WTC11 (cell line): ENCODE data around the gene ELK1.

Experiments used
- ATF1 ChIP-seq: sonication (generic); formaldehyde crosslinking; IDR thresholded peaks from 2 replicates; pipeline ENCODE4 v1.8.1; 2023; ENCODE audit warnings: mild to moderate bottlenecking, moderate library complexity, missing genetic modification reagents
- CREB1 ChIP-seq: sonication (generic); formaldehyde crosslinking; IDR thresholded peaks from 2 replicates; pipeline ENCODE4 v1.8.0; 2023; ENCODE audit warnings: mild to moderate bottlenecking, missing genetic modification reagents
- CTCF ChIP-seq: fragments of 200-600 bp; IDR thresholded peaks from 2 replicates; pipeline ENCODE4 v1.8.0; 2022; ENCODE audit warnings: antibody characterized with exemption
- FOXJ3 ChIP-seq: sonication (generic); formaldehyde crosslinking; IDR thresholded peaks from 2 replicates; pipeline ENCODE4 v1.9.0; 2021; ENCODE audit warnings: missing genetic modification reagents, mild to moderate bottlenecking, borderline replicate concordance
- GABPB1 ChIP-seq: sonication (generic); formaldehyde crosslinking; IDR thresholded peaks from 2 replicates; pipeline ENCODE4 v1.8.1; 2023; ENCODE audit warnings: mild to moderate bottlenecking, missing genetic modification reagents
- HMGXB4 ChIP-seq: sonication (generic); formaldehyde crosslinking; IDR thresholded peaks from 2 replicates; pipeline ENCODE4 v1.8.1; 2023; ENCODE audit warnings: mild to moderate bottlenecking, moderate library complexity, missing genetic modification reagents
- NFATC4 ChIP-seq: fragments of 250-450 bp; sonication (Bioruptor Pico); IDR thresholded peaks from 2 replicates; pipeline ENCODE4 v1.9.0; 2021; ENCODE audit warnings: mild to moderate bottlenecking
- NR2C2 ChIP-seq: sonication (generic); formaldehyde crosslinking; IDR thresholded peaks from 2 replicates; pipeline ENCODE4 v1.8.0; 2022; ENCODE audit warnings: mild to moderate bottlenecking, missing genetic modification reagents
- SP1 ChIP-seq: sonication (generic); formaldehyde crosslinking; conservative IDR thresholded peaks from 2 replicates; pipeline ENCODE4 v1.8.1; 2022; ENCODE audit warnings: missing genetic modification reagents
- ZNF281 ChIP-seq: sonication (generic); formaldehyde crosslinking; IDR thresholded peaks from 2 replicates; pipeline ENCODE4 v1.8.0; 2023; ENCODE audit warnings: mild to moderate bottlenecking, missing genetic modification reagents
- TF ChIP-seq, protein P1 (sequence below): sonication (generic); formaldehyde crosslinking; IDR thresholded peaks from 2 replicates; pipeline ENCODE4 v1.8.1; 2023; ENCODE audit warnings: mild to moderate bottlenecking, missing genetic modification reagents
- TF ChIP-seq, protein P2 (sequence below): sonication (generic); formaldehyde crosslinking; IDR thresholded peaks from 2 replicates; pipeline ENCODE4 v1.8.0; 2022; ENCODE audit warnings: mild to moderate bottlenecking, missing genetic modification reagents
- TF ChIP-seq, protein P3 (sequence below): sonication (generic); formaldehyde crosslinking; IDR thresholded peaks from 2 replicates; pipeline ENCODE4 v1.8.1; 2023; ENCODE audit warnings: mild to moderate bottlenecking, missing genetic modification reagents, moderate library complexity

- TF ChIP-seq, protein P1, sequence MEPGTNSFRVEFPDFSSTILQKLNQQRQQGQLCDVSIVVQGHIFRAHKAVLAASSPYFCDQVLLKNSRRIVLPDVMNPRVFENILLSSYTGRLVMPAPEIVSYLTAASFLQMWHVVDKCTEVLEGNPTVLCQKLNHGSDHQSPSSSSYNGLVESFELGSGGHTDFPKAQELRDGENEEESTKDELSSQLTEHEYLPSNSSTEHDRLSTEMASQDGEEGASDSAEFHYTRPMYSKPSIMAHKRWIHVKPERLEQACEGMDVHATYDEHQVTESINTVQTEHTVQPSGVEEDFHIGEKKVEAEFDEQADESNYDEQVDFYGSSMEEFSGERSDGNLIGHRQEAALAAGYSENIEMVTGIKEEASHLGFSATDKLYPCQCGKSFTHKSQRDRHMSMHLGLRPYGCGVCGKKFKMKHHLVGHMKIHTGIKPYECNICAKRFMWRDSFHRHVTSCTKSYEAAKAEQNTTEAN (CRISPR knock-in tag) = no peak
- TF ChIP-seq CTCF = no peak
- TF ChIP-seq ZNF281 = no peak
- no peak for TF ChIP-seq SP1 (CRISPR knock-in tag)
- TF ChIP-seq FOXJ3 = no peak
- no peak for TF ChIP-seq CREB1
- TF ChIP-seq, protein P2, sequence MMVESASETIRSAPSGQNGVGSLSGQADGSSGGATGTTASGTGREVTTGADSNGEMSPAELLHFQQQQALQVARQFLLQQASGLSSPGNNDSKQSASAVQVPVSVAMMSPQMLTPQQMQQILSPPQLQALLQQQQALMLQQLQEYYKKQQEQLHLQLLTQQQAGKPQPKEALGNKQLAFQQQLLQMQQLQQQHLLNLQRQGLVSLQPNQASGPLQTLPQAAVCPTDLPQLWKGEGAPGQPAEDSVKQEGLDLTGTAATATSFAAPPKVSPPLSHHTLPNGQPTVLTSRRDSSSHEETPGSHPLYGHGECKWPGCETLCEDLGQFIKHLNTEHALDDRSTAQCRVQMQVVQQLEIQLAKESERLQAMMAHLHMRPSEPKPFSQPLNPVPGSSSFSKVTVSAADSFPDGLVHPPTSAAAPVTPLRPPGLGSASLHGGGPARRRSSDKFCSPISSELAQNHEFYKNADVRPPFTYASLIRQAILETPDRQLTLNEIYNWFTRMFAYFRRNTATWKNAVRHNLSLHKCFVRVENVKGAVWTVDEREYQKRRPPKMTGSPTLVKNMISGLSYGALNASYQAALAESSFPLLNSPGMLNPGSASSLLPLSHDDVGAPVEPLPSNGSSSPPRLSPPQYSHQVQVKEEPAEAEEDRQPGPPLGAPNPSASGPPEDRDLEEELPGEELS (CRISPR knock-in tag) = no peak
- no peak for TF ChIP-seq HMGXB4
- no peak for TF ChIP-seq GABPB1 (CRISPR knock-in tag)
- TF ChIP-seq NFATC4 (CRISPR knock-in tag) = no peak
- no peak for TF ChIP-seq NR2C2 (CRISPR knock-in tag)
- no peak for TF ChIP-seq ATF1 (CRISPR knock-in tag)
- TF ChIP-seq, protein P3, sequence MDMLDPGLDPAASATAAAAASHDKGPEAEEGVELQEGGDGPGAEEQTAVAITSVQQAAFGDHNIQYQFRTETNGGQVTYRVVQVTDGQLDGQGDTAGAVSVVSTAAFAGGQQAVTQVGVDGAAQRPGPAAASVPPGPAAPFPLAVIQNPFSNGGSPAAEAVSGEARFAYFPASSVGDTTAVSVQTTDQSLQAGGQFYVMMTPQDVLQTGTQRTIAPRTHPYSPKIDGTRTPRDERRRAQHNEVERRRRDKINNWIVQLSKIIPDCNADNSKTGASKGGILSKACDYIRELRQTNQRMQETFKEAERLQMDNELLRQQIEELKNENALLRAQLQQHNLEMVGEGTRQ (CRISPR knock-in tag) = no peak
Measured at GRCh38 chrX:47595716-47596251, 54.6 kb downstream of the ELK1 start.
